Testis (tissue), 3 donors: ENCODE results near the gene ZNF814. TPM values are rescaled to one million over a fixed set of nuclear protein-coding genes. Genes with fewer than 3 reads are reported as not detected.

Experiments
- DNase-seq: peaks from one replicate; pipeline ENCODE4 v3.0.0-alpha.2; 2019
- H3K27ac ChIP-seq, 2 donors: fragments of 200-600 bp; sonication (generic); one replicate each; pipeline ENCODE4 v1.5.1; 2019
- H3K27me3 ChIP-seq: fragments of 200-600 bp; sonication (generic); one replicate; pipeline ENCODE4 v1.5.1; 2019
- H3K36me3 ChIP-seq: fragments of 200-600 bp; sonication (generic); one replicate; pipeline ENCODE4 v1.5.1; 2017; ENCODE audit warnings: low read depth; ENCODE audit errors: missing control alignments
- H3K4me1 ChIP-seq: fragments of 200-600 bp; sonication (generic); one replicate; pipeline ENCODE4 v1.5.1; 2019
- H3K4me3 ChIP-seq, 2 donors: fragments of 200-600 bp; sonication (generic); one replicate each; pipeline ENCODE4 v1.5.1; 2017 to 2019
- H3K9me3 ChIP-seq: fragments of 200-600 bp; sonication (generic); one replicate; pipeline ENCODE4 v1.5.1; 2017
- POLR2A ChIP-seq: fragments of 450-650 bp; IDR thresholded peaks from one replicate; pipeline ENCODE4 v1.6.1; 2017; ENCODE audit warnings: antibody characterized with exemption, mild to moderate bottlenecking, moderate library complexity
- WGBS, 2 donors: methylation state at CpG; one replicate each; pipeline ENCODE4 v1.1.5; 2018; 5-methylcytosine and 5-hydroxymethylcytosine counted together
- intact Hi-C: fragments of 100-400 bp; cut with DNase I; formaldehyde crosslinking; loops from one replicate; pipeline ENCODE4 v1.15.1; 2023; ENCODE audit warnings: low total_unique reads
- polyA plus RNA-seq: library from polyadenylated mRNA; stranded (reverse); fragments of 350-450 nt; fragmentation: Illumina TruSeq; extraction: RNeasy Lipid Tissue Mini Kit (QIAGEN cat#74804); gene quantifications from one replicate; pipeline ENCODE4 v1.2.3, GENCODE V29; 2014; ENCODE audit warnings: low read depth, low replicate concordance; ENCODE audit not compliant: insufficient read depth
- total RNA-seq, 2 donors: library from RNA; depleted of rRNA; stranded (reverse); fragments of >200 nt; gene quantifications; one replicate each; pipeline ENCODE4 v1.2.3, GENCODE V29; 2016
- TF ChIP-seq, protein P1 (sequence below), 3 experiments: fragments of 450-650 bp in 2 of 3; fragments of 200-600 bp in 1 of 3; sonication (generic) in 1 of 3; IDR thresholded peaks; one replicate each; pipeline ENCODE4 v1.5.1; 2016 to 2019; ENCODE audit warnings: antibody characterized with exemption in 3 of 3, mild to moderate bottlenecking in 2 of 3, moderate library complexity in 1 of 3

The ZNF814 gene
- total and polyA plus RNA-seq, 3 donors from 2014 or later: 21.8 to 54.8 (median 38.4) TPM

DNA sequence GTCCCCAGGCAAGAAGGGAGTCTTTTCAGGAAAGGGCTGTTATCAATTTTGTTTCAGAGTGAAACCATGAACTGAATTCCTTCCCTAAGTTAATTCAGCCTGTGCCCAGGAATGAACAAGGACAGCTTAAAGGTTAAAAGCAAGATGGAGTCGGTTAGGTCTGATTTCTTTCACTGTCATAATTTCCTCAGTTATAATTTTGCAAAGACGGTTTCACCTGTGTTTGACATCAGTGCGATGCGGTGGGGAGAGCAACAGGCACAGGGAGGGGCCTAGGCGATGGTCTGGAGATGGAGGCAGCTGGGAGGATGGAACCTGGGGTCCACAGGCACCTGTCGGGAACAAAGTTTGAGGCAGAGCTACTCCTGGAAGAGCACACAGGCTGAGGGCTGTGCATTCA, 68.2 kb downstream of the ZNF814 start:
- TF ChIP-seq, protein P1, sequence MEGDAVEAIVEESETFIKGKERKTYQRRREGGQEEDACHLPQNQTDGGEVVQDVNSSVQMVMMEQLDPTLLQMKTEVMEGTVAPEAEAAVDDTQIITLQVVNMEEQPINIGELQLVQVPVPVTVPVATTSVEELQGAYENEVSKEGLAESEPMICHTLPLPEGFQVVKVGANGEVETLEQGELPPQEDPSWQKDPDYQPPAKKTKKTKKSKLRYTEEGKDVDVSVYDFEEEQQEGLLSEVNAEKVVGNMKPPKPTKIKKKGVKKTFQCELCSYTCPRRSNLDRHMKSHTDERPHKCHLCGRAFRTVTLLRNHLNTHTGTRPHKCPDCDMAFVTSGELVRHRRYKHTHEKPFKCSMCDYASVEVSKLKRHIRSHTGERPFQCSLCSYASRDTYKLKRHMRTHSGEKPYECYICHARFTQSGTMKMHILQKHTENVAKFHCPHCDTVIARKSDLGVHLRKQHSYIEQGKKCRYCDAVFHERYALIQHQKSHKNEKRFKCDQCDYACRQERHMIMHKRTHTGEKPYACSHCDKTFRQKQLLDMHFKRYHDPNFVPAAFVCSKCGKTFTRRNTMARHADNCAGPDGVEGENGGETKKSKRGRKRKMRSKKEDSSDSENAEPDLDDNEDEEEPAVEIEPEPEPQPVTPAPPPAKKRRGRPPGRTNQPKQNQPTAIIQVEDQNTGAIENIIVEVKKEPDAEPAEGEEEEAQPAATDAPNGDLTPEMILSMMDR (IDR thresholded peaks at IDR 0.05): no peak
- no peak for TF ChIP-seq POLR2A
- Histone ChIP-seq H3K4me3 (peak overlapping the region; percentile 76), H3K27me3 (no peaks in the 10 kb centered on the region), H3K4me1 (peaks cover 6% of the 10 kb centered on the region), H3K27ac (peak overlapping the region in 1 of 2 donors; percentile 39), H3K9me3 (no peaks in the 10 kb centered on the region), H3K36me3 (no peaks in the 10 kb centered on the region)
- intact Hi-C loops: no loop called here
- no peak for DNase-seq
- WGBS, 2 donors: 58 to 71% methylated on average over 6 of the region's 6 CpGs

DNA sequence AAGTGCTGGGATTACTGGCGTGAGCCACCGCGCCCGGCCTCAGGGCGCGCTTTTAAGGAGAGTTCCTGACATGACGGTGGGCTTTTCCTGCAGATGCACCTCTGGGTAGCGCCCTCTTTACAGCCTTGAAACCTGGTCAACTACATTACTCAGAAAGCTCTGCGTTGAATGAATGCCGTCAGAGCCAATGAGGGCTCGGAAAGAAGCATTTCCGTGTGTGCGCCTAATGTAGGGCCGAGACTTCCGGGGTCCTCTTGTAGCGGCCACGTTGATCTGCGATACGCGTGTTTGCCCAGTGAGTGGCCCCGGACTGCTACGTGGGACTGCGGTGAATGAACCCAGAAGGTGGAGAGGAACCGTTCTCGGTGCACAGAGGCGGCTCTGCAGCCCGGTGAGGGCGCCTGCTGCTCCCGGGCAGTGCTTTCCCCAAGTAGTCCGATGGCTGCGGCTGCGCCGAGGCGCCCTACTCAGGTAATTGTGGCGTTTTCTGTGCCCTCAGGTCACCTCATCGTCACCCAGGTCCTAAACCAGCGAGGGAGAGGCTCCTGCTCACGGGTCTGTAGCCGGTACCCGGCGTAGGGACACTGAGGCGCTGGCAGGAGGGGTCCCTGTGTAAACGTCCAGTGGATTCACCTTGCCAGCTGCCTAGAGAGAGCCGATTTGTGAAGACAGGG, 69.2 kb downstream of the ZNF814 start:
- Histone ChIP-seq H3K4me3 (peak overlapping the region; percentile 76), H3K27me3 (no peaks in the 10 kb centered on the region), H3K36me3 (no peaks in the 10 kb centered on the region), H3K27ac (peak overlapping the region; percentile 58 to 72), H3K9me3 (no peaks in the 10 kb centered on the region), H3K4me1 (peaks cover 6% of the 10 kb centered on the region)
- no peak for TF ChIP-seq POLR2A
- TF ChIP-seq, protein P1 (IDR thresholded peaks at IDR 0.05): no peak
- 0 to 1% methylated on average over 26 to 42 of the region's 44 CpGs for WGBS, 2 donors
- intact Hi-C loops: no loop called here
- peak; percentile 94 for DNase-seq

DNA sequence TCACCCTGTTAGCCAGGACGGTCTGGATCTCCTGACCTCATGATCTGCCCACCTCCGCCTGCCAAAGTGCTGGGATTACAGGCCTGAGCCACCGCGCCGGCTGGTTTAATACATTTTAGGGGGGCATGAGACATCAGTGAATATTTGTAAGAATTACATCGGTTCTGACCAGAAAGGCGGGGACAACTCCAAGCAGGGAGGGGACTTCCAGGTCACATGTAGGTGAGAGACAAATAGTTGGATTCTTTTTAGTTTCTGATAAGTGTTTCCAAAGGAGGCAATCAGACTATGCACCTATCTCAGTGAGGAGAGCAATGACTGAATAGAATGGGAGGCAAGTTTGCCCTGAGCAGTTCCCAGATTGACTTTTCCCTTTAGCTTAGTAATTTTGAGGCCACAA, 70.5 kb downstream of the ZNF814 start:
- Histone ChIP-seq H3K4me1 (peaks cover 6% of the 10 kb centered on the region), H3K9me3 (no peaks in the 10 kb centered on the region), H3K27ac (no peak overlapping the region), H3K36me3 (no peaks in the 10 kb centered on the region), H3K4me3 (no peak overlapping the region), H3K27me3 (no peaks in the 10 kb centered on the region)
- intact Hi-C loops: no loop called here
- TF ChIP-seq POLR2A: no peak
- TF ChIP-seq, protein P1 (IDR thresholded peaks at IDR 0.05): no peak
- no peak for DNase-seq
- 82 to 91% methylated on average over 7 of the region's 7 CpGs for WGBS, 2 donors

DNA sequence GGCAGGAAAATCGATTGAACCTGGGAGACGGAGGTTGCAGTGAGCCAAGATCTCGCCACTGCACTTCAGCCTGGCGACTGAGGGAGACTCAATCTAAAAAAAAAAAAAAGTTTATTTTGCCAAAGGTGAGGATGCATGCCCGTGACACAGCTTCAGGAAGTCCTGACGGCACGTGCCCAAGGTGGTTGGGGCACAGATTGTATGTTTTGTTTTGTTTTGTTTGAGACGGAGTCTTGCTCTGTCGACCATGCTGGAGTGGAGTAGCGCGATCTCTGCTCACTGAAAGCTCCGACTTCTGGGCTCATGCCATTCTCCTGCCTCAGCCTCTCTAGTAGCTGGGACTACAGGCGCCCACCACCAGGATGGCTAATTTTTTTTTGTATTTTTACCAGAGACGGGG, 70.9 kb downstream of the ZNF814 start:
- Histone ChIP-seq H3K9me3 (no peaks in the 10 kb centered on the region), H3K27me3 (no peaks in the 10 kb centered on the region), H3K36me3 (no peaks in the 10 kb centered on the region), H3K4me1 (peaks cover 6% of the 10 kb centered on the region), H3K27ac (no peak overlapping the region), H3K4me3 (no peak overlapping the region)
- WGBS, 2 donors: 94 to 95% methylated on average over 14 of the region's 14 CpGs
- TF ChIP-seq, protein P1 (IDR thresholded peaks at IDR 0.05): no peak
- no peak for TF ChIP-seq POLR2A
- DNase-seq: no peak
- intact Hi-C loops: no loop called here

DNA sequence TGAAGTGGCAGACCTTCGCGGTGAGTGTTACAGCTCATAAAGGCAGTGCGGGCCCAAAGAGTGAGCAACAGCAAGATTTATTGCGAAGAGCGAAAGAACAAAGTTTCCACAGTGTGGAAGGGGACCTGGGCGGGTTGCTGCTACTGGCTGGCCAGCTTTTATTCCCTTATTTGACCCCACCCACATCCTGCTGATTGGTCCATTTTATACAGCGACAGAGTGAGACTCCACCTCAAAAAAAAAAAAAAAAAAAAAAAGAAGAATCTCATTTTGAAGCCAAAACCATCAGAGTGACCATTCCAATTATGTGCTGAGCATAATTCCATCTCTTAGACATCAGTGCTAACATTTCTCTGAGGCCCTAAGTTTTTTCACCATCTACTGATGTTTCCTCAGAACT, 72.2 kb downstream of the ZNF814 start:
- no peak overlapping the region for H3K27ac ChIP-seq
- intact Hi-C loops: no loop called here
- H3K36me3 ChIP-seq: no peaks in the 10 kb centered on the region
- no peaks in the 10 kb centered on the region for H3K9me3 ChIP-seq
- H3K4me3 ChIP-seq: no peak overlapping the region
- no peaks in the 10 kb centered on the region for H3K27me3 ChIP-seq
- 78 to 83% methylated on average over 7 of the region's 7 CpGs for WGBS, 2 donors
- TF ChIP-seq POLR2A: no peak
- TF ChIP-seq, protein P1 (IDR thresholded peaks at IDR 0.05): no peak
- peaks cover 3% of the 10 kb centered on the region for H3K4me1 ChIP-seq
- DNase-seq: no peak
